ENCODE data around the gene PGLYRP4.

The PGLYRP4 gene

GRCh38 chr1:153293480-153293775 lies 55.2 kb downstream of the PGLYRP4 start:
- no peaks in the 10 kb centered on the region for H3K36me3 ChIP-seq (replicated peaks; ENCODE audit: insufficient read depth, low read length)
- H3K27ac ChIP-seq (ENCODE audit: low read length): no peak overlapping the region
- no peaks in the 10 kb centered on the region for H3K27me3 ChIP-seq (replicated peaks; ENCODE audit: insufficient read depth, low read length)
- no peak overlapping the region for H2AFZ ChIP-seq (ENCODE audit: low read length)
- no peaks in the 10 kb centered on the region for H3F3A ChIP-seq (ENCODE audit: insufficient read depth, low read length)
- no peak for TF ChIP-seq CTCF (IDR thresholded peaks at IDR 0.05; ENCODE audit: low read length)
- TF ChIP-seq EZH2phosphoT487 (IDR thresholded peaks at IDR 0.05; ENCODE audit: low read length): no peak
- TF ChIP-seq EZH2 (optimal IDR thresholded peaks at IDR 0.05; ENCODE audit: low read depth, low read length): no peak
- no peak overlapping the region for H3K4me3 ChIP-seq (ENCODE audit: low read length)
- H3K79me2 ChIP-seq (ENCODE audit: low read length): no peaks in the 10 kb centered on the region
- no peak for DNase-seq
- H3K4me2 ChIP-seq (ENCODE audit: low read depth, low read length): no peak overlapping the region
- no peak overlapping the region for H3K9ac ChIP-seq (ENCODE audit: low read length)
- no peaks in the 10 kb centered on the region for H4K20me1 ChIP-seq (ENCODE audit: insufficient read depth, low read length)
- H3K4me1 ChIP-seq (ENCODE audit: low read length): no peaks in the 10 kb centered on the region
- no peaks in the 10 kb centered on the region for H3K9me3 ChIP-seq (replicated peaks; ENCODE audit: insufficient read depth, low read length)
- no peaks in the 10 kb centered on the region for H3K9me2 ChIP-seq (replicated peaks; ENCODE audit: insufficient read depth, low read length)

- Histone ChIP-seq H3K4me3 (ENCODE audit: low read length) (no peak overlapping the region), H3F3A (ENCODE audit: insufficient read depth, low read length) (no peaks in the 10 kb centered on the region), H3K9me3 (replicated peaks; ENCODE audit: insufficient read depth, low read length) (no peaks in the 10 kb centered on the region), H3K36me3 (replicated peaks; ENCODE audit: insufficient read depth, low read length) (no peaks in the 10 kb centered on the region), H3K27ac (ENCODE audit: low read length) (no peak overlapping the region), H2AFZ (ENCODE audit: low read length) (no peak overlapping the region), H3K4me2 (ENCODE audit: low read depth, low read length) (no peak overlapping the region), H3K4me1 (ENCODE audit: low read length) (no peaks in the 10 kb centered on the region), H3K79me2 (ENCODE audit: low read length) (no peaks in the 10 kb centered on the region), H3K9ac (ENCODE audit: low read length) (no peak overlapping the region), H4K20me1 (ENCODE audit: insufficient read depth, low read length) (no peaks in the 10 kb centered on the region), H3K9me2 (replicated peaks; ENCODE audit: insufficient read depth, low read length) (no peaks in the 10 kb centered on the region), H3K27me3 (replicated peaks; ENCODE audit: insufficient read depth, low read length) (no peaks in the 10 kb centered on the region)
- TF ChIP-seq EZH2phosphoT487 (IDR thresholded peaks at IDR 0.05; ENCODE audit: low read length) (no peak), EZH2 (optimal IDR thresholded peaks at IDR 0.05; ENCODE audit: low read depth, low read length) (no peak), CTCF (IDR thresholded peaks at IDR 0.05; ENCODE audit: low read length) (no peak)
- DNase-seq: no peak
Observed at GRCh38 chr1:153292740-153293479, 55.7 kb downstream of the PGLYRP4 start.

DNA sequence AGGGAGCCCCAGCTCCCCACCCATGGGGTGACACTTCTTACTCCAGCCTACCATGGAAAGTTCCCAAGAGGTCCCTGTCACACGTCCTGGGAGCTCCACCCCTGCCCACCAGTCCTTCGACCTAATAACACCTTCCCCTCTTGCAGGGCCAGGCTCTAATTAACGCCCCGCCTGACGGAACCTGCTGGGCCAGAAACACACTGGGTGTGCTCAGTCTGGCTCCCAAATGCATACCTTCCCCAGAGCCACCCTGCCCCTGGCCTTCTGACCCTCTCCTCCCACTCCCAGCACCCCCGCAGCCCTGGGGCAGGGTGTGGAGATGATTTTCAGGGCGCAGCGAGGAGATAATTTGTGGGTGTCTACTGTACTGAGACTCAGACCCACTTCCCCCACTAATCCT lies 56.5 kb downstream of the PGLYRP4 start:
- Histone ChIP-seq H3K27me3 (replicated peaks; ENCODE audit: insufficient read depth, low read length) (no peaks in the 10 kb centered on the region), H3K79me2 (ENCODE audit: low read length) (no peaks in the 10 kb centered on the region), H3K4me3 (ENCODE audit: low read length) (no peak overlapping the region), H3K9me3 (replicated peaks; ENCODE audit: insufficient read depth, low read length) (no peaks in the 10 kb centered on the region), H2AFZ (ENCODE audit: low read length) (no peak overlapping the region), H4K20me1 (ENCODE audit: insufficient read depth, low read length) (no peaks in the 10 kb centered on the region), H3K4me1 (ENCODE audit: low read length) (no peaks in the 10 kb centered on the region), H3K9me2 (replicated peaks; ENCODE audit: insufficient read depth, low read length) (no peaks in the 10 kb centered on the region), H3K27ac (ENCODE audit: low read length) (no peak overlapping the region), H3K4me2 (ENCODE audit: low read depth, low read length) (no peak overlapping the region), H3F3A (ENCODE audit: insufficient read depth, low read length) (no peaks in the 10 kb centered on the region), H3K9ac (ENCODE audit: low read length) (no peak overlapping the region), H3K36me3 (replicated peaks; ENCODE audit: insufficient read depth, low read length) (no peaks in the 10 kb centered on the region)
- TF ChIP-seq CTCF (IDR thresholded peaks at IDR 0.05; ENCODE audit: low read length): no peak
- no peak for TF ChIP-seq EZH2 (optimal IDR thresholded peaks at IDR 0.05; ENCODE audit: low read depth, low read length)
- TF ChIP-seq EZH2phosphoT487 (IDR thresholded peaks at IDR 0.05; ENCODE audit: low read length): no peak
- DNase-seq: no peak
